ENCODE results near the gene PNMT. TPM values are rescaled to one million over a fixed set of nuclear protein-coding genes. Genes with fewer than 3 reads are reported as not detected.
A peak's percentile ranks its signal among the peaks of the same experiment; 100 is the strongest.

Gene PNMT
- total and polyA plus RNA-seq, 2 of the 13 experiments (the other 11 are each of a cell fraction or from before 2014, with no cell fraction given) = 0.25 TPM; not detected in 1

DNA sequence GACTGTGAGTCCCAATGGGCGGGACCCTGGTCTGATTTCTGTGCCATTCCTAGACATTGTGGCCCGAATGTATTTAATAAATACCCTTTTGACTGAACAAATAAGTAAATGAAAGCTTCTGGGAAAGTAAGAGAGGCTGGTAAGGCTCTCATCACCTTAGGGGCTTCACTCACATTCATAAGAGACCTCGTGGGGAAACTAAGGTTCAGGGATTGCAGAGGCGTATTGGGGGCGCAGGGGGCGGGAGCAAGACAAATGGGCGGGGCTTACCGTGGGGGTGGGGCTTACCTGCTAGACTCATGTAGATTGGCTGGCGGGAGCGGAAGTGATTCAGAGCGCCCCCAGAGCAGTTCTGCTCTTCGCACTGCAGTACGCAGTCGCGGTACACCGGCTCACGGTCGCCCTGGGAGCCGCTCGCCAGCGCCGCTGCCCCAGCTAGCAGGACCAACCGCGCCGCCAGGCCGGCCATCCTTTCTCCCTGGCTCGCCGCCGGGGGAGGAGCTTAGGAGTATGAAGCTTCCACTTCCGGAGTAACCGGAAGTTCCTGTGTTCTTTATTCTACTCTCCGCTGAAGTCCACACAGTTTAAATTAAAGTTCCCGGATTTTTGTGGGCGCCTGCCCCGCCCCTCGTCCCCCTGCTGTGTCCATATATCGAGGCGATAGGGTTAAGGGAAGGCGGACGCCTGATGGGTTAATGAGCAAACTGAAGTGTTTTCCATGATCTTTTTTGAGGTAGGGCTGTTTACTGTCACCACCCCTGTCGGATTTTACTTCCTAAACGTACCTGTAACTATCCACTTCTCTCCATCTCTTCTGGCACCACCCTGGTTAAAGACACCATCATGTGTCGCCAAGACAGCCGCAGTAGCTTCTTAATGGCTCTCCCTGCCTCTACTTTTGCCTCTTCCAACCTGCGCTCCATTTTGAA is 19.6 kb downstream of the PNMT start, which contains the start of gene PGAP3 (continued):
- TF ChIP-seq ISL2 (CRISPR knock-in tag; IDR thresholded peaks at IDR 0.05) (peak; percentile 63), ZNF878 (CRISPR knock-in tag; IDR thresholded peaks at IDR 0.05) (no peak), ZNF143 (CRISPR knock-in tag; IDR thresholded peaks at IDR 0.05) (no peak; the same call in 1 of the 2 replicates), ISX (CRISPR knock-in tag; conservative IDR thresholded peaks at IDR 0.05) (no peak), RBAK (CRISPR knock-in tag; IDR thresholded peaks at IDR 0.05) (no peak), EP300 (IDR thresholded peaks at IDR 0.05; ENCODE audit: low read depth in 2 of 2, low read length in 2 of 2) (peak in 1 of 2 experiments; percentile 46; a peak in 2 of 4 replicates), EP300 (CRISPR knock-in tag; IDR thresholded peaks at IDR 0.05; ENCODE audit: borderline replicate concordance) (no peak), XBP1 (CRISPR knock-in tag; IDR thresholded peaks at IDR 0.05) (no peak), ZFP1 (CRISPR knock-in tag; IDR thresholded peaks at IDR 0.05) (no peak; the same call in 1 of the 2 replicates), SPEN (CRISPR knock-in tag; IDR thresholded peaks at IDR 0.05; ENCODE audit: low read depth) (peak; percentile 61), POLR2AphosphoS5 (IDR thresholded peaks at IDR 0.05; ENCODE audit: low read depth, low read length) (peak; percentile 79)
- TF ChIP-seq, protein P1, sequence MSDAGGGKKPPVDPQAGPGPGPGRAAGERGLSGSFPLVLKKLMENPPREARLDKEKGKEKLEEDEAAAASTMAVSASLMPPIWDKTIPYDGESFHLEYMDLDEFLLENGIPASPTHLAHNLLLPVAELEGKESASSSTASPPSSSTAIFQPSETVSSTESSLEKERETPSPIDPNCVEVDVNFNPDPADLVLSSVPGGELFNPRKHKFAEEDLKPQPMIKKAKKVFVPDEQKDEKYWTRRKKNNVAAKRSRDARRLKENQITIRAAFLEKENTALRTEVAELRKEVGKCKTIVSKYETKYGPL (CRISPR knock-in tag; IDR thresholded peaks at IDR 0.05) = no peak
- TF ChIP-seq, protein P2, sequence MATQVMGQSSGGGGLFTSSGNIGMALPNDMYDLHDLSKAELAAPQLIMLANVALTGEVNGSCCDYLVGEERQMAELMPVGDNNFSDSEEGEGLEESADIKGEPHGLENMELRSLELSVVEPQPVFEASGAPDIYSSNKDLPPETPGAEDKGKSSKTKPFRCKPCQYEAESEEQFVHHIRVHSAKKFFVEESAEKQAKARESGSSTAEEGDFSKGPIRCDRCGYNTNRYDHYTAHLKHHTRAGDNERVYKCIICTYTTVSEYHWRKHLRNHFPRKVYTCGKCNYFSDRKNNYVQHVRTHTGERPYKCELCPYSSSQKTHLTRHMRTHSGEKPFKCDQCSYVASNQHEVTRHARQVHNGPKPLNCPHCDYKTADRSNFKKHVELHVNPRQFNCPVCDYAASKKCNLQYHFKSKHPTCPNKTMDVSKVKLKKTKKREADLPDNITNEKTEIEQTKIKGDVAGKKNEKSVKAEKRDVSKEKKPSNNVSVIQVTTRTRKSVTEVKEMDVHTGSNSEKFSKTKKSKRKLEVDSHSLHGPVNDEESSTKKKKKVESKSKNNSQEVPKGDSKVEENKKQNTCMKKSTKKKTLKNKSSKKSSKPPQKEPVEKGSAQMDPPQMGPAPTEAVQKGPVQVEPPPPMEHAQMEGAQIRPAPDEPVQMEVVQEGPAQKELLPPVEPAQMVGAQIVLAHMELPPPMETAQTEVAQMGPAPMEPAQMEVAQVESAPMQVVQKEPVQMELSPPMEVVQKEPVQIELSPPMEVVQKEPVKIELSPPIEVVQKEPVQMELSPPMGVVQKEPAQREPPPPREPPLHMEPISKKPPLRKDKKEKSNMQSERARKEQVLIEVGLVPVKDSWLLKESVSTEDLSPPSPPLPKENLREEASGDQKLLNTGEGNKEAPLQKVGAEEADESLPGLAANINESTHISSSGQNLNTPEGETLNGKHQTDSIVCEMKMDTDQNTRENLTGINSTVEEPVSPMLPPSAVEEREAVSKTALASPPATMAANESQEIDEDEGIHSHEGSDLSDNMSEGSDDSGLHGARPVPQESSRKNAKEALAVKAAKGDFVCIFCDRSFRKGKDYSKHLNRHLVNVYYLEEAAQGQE (IDR thresholded peaks at IDR 0.05; ENCODE audit: borderline replicate concordance in 1 of 2, low read depth in 1 of 2, low read length in 2 of 2) = peak in 1 of 2 experiments; percentile 61; a peak in 1 of 4 replicates
- TF ChIP-seq, protein P3, sequence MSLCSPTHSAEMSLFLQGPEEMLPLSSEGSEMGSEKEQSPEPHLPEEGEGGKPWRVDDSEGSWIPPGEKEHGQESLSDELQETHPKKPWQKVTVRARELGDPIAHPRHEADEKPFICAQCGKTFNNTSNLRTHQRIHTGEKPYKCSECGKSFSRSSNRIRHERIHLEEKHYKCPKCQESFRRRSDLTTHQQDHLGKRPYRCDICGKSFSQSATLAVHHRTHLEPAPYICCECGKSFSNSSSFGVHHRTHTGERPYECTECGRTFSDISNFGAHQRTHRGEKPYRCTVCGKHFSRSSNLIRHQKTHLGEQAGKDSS (CRISPR knock-in tag; IDR thresholded peaks at IDR 0.05; ENCODE audit: borderline replicate concordance, low read depth) = 0 out of 2 replicates have a peak, but pooled peaks have one; percentile 24
- TF ChIP-seq, protein P4, sequence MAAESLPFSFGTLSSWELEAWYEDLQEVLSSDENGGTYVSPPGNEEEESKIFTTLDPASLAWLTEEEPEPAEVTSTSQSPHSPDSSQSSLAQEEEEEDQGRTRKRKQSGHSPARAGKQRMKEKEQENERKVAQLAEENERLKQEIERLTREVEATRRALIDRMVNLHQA (CRISPR knock-in tag; IDR thresholded peaks at IDR 0.05) = no peak
- TF ChIP-seq, protein P5, sequence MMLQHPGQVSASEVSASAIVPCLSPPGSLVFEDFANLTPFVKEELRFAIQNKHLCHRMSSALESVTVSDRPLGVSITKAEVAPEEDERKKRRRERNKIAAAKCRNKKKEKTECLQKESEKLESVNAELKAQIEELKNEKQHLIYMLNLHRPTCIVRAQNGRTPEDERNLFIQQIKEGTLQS (CRISPR knock-in tag; IDR thresholded peaks at IDR 0.05) = 0 out of 2 replicates have a peak, but pooled peaks have one; percentile 7
